Mesenteric fat pad (tissue), 1 donor: Measurements from ENCODE around the gene MED22. TPM values are rescaled to one million over a fixed set of nuclear protein-coding genes. Genes with fewer than 3 reads are reported as not detected.

Experiments
- DNase-seq: peaks from one replicate; pipeline ENCODE4 v3.0.0-alpha.2; 2020; ENCODE audit warnings: low spot score
- total RNA-seq: library from RNA; stranded (reverse); fragmentation: NEBNext Ultra II Directional; extraction: Animal tissue kit (Norgen Biotek cat#: 25700); gene quantifications from one replicate; pipeline ENCODE4 v1.2.1, GENCODE V29; 2021
- donor health status: DM: yes; HTN: yes; CAD: no.

MED22 gene
- total RNA-seq, 1 donor from 2014 or later, result 25.6 TPM

DNA sequence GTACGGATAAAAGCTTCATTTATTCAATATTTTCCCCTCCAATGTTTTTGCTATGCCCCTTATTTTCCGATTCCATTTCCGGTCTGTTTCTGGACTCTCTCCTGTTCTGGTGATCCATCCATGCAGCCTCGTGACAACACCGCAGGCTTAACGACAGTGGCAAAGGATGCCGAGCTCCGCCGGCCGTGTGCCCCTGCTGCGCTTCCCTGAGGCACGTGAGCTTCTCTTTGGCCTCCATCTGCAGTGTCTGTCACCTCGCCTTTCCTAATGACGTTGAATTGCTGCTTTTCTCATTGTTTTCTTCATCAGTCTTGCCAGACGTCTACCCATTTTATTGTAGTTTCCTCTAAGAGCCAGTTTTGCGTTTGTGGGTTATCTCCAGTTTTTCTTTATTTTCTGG, 40.6 kb downstream of the MED22 start:
- DNase-seq, result no peak

DNA sequence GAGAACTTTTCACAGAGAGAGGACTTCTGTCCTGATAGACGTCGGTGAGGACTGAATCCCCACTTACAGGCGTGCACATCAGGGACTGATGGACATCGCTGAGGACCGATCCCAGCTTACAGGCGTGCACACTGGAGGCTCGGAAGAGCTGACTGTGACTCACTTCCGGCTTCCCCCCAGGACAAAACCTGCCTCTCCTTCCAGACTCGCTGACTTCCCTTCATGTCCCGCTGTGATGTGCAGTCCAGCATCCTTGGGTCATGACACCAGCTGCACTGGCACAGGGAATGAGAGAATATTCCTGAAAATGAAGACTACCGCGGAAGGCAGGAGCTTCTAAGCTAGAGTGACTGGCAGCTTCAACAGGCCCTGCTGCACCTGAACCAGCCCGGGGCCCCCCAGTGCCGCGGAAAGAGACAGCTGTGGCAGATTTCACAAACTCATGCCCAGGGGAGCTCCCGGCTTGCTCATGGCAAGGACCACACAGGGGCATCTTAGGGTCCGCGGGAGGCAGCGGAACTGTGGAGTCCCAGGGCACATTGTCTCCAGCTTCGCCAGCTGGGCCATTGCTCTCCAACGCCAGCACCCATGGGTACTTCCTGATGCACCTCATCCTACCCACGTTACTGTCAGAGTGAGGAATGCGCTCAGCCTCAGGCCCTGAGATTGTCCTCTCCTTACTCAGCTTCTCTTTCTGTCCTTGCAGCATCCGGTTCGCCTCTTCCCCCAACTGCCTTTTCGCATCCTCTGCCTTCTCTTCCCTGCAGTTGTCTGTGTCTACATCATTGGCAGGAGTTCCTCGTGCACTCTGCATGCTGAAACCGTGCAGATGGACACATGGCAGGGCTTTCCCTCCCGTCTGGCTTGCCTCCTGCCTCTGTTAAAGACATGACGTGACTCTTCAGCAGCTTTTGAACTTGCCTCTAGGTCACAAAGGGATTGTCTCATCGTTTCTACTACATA, 41.4 kb downstream of the MED22 start:
- DNase-seq, result peak; percentile 69

DNA sequence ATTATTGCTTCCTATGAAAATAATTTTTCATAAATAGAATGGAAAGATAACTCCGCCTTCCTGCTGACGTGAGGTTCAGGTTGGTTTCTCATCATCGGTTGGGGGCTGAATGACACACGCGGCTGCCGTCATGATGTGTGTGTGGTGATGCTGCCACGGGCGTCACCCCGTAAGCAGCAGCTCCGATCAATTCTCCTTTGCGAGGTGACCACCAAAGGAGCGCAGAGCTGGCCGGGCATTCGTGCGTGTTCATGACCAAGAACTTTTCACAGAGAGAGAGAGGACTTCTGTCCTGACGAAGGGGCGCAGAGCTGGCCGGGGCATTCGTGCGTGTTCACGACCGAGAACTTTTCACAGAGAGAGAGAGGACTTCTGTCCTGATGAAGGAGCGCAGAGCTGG, 42.2 kb downstream of the MED22 start:
- DNase-seq, result peak; percentile 67

DNA sequence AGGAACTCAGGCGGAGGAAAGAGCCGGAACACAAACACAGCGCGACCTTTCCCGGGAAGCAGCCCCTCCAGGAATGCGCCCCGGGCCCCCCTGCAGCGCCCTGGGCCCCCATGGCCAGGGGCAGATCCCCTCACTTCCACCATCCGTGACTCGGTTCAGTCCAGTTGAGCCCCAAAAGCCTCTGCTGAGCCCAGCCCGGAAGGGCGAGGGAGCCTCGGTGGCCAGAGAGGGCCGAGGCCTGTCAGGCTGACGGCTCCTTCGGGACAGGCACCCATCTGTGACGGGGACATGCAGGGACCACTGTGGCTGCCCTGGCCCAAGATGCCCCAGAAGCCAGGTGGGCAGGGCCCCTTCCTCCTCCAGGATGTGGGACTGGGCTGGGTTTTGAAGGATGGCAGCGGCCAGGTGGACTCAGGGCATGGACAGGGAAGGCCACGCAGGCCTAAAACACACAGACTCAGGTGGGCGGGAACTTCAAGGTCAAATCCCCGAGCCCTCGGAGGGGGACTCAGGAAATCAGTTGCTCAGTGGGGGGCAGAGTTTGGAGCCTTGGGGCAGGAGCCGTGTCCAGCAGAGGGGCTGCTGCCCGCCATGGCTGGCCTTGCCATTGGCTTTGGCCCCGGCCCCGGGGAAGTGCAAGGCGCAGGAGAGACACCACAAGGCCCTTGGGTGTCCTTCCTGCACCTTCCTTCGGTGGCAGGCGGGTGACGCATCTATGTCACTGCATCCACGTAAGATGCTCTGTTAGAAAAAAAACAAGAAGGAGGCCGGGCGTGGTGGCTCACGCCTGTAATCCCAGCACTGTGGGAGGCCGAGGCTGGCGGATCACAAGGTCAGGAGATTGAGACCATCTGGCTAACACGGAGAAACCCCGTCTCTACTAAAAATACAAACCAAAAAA, 43.2 kb downstream of the MED22 start:
- DNase-seq, result peak; percentile 84

DNA sequence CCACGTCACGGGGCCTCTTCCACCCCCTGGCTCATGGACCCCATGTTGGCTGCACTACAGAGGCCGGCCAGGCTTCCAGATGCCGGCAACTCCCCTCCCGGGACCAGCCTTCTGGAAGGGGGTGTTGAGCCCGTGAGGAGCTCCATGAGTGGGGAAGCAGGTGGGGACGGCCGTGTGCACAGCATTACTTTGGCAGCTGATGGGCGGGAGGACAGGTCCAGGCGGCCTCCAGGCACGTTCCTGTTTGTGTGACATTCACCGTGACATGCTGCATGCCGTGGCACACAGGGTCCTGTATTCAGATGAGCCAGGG, 43.8 kb downstream of the MED22 start:
- DNase-seq, result peak; percentile 75

DNA sequence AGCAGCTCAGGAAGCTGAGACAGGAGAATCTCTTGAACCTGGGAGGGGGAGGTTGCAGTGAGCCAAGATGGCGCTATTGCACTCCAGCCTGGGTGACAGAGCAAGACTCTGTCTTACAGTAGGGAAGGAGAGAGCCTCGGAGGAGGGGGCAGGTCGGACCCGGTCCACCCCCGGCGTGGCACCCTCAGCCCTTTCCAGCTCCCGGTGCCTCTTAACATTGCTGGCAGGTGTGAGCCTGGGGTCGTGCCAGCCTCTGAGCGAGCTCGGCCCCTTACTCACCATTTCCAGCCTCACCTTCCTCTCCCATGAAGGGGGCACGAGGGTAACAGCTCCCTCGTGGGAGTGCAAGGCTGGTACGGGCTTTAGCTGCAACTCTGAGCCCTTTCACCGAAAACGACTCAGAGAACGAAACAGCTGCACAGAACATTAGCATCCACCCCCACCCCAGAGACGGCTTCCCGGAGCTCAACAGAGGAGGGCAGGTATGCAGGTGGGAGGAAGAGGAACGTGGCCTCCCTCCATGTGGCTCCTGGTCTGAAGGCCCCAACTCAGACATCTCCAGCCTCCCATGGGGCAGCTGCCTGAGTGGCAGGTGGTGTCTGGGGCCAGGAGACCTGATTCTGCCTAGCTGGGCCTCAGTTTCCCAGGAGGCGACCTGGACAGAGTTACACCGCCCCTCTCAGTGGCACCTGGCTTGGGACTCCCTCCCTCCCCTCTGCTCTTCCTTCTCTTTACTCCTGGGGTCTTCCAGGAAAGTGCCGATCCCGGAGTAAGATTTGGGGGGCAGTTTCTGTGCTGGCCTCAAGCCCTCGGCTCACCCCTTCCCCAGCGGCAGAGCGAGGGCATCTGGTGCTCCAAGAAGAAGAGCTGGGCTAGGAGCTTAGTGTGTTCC, 44.4 kb downstream of the MED22 start:
- DNase-seq, result peak; percentile 68

DNA sequence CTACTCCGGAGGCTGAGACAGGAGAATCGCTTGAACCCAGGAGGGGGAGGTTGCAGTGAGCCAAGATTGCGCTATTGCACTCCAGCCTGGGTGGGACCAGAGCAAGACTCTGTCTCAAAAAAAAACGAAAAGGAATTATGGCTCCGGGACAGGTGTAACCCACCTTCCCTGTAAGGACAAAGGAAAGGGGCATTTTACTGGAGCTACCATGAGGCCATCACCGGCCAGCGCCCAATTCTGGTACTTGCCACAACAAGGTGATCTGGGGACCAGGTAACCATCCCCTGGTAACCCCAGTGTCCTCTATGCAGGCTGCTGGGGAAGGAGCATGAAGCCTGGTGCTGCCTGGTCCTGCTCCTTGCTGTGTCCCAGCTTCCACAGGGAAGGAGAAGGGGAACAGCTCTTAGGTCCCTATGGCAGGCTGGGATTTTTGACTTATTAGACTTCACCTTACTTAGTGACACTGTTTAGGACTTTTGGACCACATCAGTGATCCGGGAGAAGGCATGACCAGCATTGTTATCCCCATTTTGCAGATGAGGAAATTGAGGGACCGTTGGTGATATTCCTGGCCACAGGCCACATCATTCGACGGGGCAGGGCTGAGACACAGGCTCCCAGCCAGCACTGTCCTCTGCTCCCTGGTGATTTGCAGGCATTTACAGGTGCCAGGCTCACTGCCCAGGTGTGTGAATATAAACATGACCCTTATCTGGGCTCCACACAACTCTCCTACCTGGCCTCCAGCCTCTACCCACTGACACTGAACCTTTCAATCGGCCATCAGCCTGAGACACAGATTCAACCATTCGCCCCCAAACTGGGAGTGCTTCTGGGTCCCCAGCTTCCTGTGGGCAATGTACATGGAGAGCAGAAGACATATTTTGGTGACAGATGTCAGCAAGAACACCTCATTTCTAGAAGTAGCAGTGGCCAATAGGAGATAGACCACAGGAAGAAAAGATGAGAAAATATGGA, 46.4 kb downstream of the MED22 start:
- peak; percentile 67 for DNase-seq

DNA sequence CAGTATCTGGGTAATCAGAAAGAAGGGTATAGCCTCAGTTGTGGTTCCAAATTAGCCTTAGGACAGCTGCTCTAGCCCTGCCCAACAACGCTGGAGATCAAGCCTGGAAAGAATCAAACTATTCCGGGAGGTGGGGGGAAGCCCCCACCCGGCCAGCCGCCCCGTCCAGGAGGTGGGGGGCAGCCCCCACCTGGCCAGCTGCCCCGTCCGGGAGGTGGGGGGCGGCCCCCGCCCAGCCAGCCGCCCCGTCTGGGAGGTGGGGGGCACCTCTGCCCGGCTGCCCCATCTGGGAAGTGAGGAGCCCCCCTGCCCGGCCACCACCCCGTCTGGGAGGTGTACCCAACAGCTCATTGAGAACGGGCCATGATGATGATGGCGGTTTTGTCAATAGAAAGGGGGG, 47.9 kb downstream of the MED22 start:
- DNase-seq, result peak; percentile 12

DNA sequence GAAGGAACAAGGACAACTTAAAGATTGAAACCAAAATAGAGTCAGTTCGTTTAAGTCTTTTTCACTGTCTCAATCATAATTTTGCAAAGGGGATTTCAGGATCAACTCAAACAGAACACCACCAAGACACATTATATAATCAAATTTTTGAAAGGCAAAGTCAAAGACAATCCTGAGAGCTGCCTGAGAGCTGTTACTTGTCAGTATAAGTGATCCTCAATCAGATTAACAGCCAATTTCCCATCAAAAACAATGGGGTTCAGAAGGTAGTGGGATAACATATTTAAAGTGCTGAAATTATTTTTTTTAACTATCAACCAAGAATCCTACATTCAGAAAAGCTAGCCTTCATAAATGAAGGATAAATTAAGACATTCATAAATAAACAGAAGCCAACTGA, 53.7 kb downstream of the MED22 start:
- no peak for DNase-seq

DNA sequence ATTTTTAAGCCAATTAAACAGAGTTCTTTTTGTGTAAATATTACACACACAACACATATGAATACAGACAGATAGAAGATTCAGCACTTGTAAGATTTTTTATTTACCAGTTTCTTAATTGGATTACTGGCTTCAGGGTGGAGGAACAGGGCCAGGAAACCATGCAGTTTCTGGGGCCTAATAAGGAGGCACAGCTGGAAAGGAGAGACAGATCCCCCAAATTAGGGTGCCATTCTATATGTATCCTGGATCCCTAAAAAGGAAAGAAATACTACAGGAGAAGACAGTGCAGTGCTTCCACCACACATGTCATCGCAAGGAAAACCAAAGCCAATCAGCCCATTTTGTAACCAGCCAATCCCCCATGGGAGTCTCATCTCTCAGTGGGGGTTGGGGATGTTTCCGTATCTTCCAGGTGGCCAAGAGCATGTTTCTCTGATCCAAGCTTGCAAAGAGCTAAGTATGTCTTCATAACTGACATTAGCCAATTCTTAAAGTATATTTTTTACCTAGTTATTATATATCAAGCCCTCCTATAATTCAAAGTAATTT, 57.1 kb downstream of the MED22 start:
- DNase-seq, result no peak

Other genes with a start within 250 kb of the MED22 start
- 58.4 TPM for gene RALGDS, start 226.9 kb downstream of the MED22 start, total RNA-seq
- 25.1 TPM for gene GBGT1, start 184.2 kb downstream of the MED22 start, total RNA-seq
- not detected for gene OBP2B, start 138.9 kb downstream of the MED22 start, total RNA-seq
- gene ABO, start 72.9 kb downstream of the MED22 start, total RNA-seq, result 2.3 TPM
- gene SURF6, start 11.9 kb downstream of the MED22 start, total RNA-seq, result 15.8 TPM
- gene RPL7A, start 87 bp upstream of the MED22 start, total RNA-seq, result 1,535 TPM
- gene SURF1, start 8.4 kb upstream of the MED22 start, total RNA-seq, result 30.8 TPM
- 13.5 TPM for gene SURF2, start 8.4 kb upstream of the MED22 start, total RNA-seq
- gene SURF4, start 27.9 kb upstream of the MED22 start, total RNA-seq, result 211 TPM
- gene STKLD1, start 28.2 kb upstream of the MED22 start, total RNA-seq, result not detected
- 13.1 TPM for gene REXO4, start 69.9 kb upstream of the MED22 start, total RNA-seq
- gene ADAMTS13, start 74.2 kb upstream of the MED22 start, total RNA-seq, result 0.64 TPM
- gene CACFD1, start 111.8 kb upstream of the MED22 start, total RNA-seq, result 9.3 TPM
- 3.9 TPM for gene SLC2A6, start 131.0 kb upstream of the MED22 start, total RNA-seq
- gene MYMK, start 176.8 kb upstream of the MED22 start, total RNA-seq, result not detected
- 2.5 TPM for gene ADAMTSL2, start 186.6 kb upstream of the MED22 start, total RNA-seq